ENCODE measurements around the gene PKD1L1.
A peak's percentile ranks its signal among the peaks of the same experiment; 100 is the strongest.

The PKD1L1 gene

DNA sequence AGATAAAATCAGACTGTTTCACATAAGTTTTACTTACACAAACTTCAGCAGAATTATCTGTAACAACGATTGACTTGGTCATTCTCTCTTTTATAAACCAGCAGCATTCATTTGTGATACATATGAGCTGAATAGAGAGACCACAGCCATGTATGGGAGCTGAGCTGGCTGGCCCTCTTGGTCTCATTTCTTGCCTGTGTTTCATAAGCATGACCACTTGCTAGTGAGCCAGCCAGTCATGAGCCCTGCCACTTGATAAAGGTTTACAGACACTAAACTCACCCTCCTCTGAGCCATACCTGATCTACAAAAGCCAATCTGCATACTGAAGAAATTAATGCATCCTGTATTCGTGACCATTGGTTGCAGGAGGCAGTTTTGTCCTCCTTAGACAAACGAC lies 82.1 kb downstream of the PKD1L1 start:
- DNase-seq: no peak

DNA sequence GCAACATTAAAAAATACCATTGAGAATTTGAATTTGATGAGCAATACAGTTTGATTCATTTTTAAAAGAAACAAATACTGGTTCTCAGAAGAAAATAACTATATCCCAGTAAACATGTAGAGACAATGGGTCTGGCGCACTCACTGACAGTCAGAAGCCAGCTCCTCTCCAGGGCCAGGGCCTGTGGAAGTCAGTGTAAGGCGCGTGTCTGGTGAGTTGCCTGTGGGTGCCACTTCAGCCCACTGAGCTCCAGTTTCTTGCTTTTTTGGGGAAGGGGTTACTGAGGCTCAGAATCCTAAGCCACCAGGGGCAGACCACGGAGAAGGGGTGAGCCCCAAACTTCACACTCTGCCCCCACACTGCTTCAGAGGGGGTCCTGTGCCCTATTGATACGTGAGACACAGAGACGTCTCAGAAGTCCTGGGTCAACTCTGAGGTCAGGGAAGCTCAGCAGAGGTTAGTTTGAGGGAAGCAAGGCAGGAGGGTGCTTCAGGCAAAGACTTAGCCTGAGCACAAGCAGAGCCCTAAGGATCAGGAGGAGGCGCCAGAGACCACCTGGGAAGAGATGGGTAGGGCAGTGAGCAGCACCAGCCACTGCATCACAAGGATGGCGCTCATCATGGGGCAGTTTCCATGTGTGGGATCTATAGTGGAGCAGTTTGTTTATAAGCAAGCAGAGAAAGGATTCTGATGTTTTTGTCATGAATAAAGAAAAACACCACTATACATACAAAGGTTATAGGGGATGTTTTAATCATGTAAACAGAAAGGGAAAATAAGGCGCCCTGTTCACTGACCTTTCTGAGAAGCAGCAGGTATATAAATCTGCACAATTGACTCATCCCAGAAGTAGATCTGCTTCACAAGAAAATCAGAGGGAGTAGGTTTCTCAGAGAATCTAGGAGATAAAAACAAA lies 95.7 kb downstream of the PKD1L1 start:
- peak; percentile 10 for DNase-seq

DNA sequence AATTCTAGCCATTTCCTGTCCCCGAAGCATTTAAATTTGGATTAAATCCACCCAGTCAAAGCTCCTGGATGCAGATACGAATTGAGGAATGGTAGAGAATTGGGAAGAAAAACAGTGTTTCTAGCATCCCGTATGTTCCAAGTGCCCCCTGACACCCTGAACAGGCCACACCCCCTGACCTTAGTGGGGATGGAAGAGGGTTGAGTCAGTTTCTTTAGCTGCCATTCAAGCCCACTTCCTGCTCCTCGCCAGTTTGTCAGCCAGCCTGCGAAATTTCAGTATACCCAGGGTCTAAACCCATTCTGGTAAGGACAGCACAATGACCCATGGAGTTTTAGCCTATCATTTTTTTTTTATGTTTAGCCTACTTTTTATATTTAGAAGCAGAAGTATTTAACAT lies 101.1 kb downstream of the PKD1L1 start:
- no peak for DNase-seq

DNA sequence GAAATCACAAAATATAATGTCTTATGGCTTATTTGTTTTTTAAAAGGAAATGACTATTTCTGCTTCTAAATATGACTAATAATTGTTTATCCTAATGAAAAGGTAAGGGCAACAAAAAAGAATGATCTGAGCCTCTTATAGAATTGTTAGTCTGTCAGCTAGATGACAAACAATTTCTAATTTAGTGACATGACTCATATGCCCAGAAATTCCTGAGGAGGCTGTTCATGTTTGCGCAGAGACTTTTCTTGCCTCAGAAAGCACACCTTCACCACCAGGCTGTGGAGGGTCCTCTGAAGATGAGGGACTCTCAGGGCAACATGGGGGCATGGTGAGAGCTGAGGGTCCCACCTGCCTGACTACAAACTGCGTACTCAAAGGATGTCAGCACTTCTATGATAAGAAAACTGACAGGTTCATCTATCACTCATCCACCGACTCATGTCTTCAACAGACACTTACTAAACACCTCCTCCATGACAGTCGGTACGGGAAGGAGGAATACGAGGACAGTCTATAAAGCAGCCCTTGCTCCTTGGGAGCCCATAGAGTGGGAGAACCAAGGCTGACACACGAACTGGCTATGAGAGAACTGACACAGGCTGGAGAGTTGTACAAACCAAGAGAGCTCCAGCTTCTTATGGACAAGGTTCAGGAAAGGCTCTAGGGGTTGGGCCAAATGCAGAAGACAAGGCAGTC lies 102.0 kb downstream of the PKD1L1 start:
- DNase-seq: peak; percentile 47

DNA sequence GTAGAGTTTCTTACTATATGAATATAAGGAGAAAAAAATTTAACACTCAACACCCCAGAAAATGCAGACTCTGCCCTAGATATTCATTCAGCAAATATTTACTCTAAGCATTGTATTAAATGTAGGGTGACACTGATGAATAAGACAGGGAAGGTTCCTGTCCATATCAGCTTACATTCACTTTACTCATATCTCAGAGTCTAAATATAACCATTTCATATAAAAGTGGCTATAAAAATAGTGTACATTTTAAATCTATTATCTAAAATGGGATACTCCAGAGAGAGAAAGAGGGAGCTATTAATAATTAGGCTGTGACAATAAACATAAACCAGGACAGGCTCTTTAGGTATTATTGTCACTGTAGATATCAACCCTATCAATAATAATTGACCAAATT lies 104.0 kb downstream of the PKD1L1 start:
- no peak for DNase-seq

DNA sequence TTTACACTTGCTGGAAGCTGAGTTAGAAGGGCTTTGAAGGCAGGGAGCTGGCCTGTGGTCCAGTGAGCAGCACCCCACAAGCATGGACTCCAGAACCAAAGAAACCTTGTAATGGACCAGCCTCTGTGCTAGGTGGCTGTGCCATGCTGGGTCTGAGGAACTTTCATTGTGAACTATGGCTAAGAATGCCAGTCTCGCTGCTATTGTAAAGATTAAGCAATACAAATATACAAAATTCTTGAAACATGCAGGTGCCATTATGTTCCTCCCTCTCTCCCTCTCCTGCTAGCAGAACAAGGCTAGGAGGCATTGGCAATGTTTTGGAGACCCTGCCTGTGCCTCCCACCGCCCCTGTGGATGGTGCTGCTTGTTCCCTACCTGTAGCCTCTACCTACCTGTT lies 105.0 kb downstream of the PKD1L1 start:
- DNase-seq: no peak

DNA sequence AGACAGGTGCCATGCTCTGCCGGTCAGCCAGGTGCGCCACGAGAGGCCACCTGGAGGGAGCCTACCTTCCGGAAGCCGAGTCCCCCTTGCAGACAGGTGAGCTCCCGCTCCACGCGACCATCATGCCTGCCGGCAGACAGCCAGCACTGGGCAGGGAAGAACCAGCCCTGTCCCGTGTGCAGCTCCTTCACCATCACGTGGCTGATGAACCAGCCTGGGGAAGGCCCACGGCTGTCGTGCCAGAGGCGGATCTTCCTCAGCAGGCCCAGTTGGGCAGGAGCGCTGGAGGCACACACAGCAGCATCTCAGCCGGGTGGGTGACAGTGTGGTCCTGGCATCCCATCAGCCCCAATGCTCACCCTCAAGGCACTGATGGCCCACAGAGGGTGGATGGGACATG lies 108.9 kb downstream of the PKD1L1 start:
- DNase-seq: no peak

DNA sequence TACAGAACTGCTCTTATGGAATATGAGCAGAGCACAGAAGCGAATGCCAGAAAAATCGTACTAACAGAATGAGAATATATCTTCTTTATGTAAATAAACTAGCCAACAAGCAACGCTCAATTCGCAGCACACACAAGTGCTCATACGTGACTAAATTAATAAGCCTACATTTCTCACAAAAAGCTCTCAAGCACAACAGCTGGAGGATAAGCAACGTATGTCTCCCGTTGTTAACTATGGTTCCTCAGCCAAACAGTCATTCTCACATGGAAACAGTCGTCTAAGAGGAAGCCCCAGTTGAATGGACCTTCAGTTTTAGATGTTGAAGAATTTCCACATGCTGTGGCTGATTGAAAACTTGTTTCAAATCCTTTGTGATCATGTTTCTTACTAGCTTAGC lies 110.4 kb downstream of the PKD1L1 start:
- no peak for DNase-seq

DNA sequence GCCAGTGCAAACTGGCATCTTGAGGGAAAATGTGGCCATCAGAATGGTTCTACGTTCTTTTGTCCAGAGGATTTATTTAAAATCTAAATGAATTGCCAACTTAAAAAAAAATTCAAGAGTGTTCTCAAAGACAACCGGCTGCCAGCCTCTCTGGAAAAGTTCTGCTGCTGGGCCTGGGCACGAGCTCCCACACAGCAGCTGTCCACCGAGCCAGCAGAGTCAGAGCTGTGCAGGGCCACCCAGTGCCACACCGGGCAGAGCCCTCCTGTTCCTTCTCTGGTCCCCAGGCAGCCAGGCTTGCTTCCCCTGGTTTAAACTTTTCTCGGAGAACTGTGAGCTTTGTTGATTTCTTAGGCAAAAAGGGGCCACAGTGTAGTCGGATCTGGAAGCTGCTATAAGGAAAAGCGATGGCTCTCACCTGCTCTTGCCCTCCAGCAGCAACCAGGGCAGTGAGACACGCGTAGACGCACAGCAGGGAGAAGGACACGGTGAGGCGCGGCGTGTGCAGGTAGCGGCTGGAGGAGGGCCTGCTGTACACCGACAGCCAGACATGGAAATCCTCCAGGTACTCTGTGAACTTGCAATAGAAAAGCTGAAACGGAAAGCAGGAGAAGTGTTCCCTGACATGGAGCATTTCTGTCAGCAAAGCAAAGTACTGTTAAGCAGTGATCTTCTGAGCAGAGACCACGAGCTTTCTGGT lies 111.6 kb downstream of the PKD1L1 start:
- no peak for DNase-seq

DNA sequence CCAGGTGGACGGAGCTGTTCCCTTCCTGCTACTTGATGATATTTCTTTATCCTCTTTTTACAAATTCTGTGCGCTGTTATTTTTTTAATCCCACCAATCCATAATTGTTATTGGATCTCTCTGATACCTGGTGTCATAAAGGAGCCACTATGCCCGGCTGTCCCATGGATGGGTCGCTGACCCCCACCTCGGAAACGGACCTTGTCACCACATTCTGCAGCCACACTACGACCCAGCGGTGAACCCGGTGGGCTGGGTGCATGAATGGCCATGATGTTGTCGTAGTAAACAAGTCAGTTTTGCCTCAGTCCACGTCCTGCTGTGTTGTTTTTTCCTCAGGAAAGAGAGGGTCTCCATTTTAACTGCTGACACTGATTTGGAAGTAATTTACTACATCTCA lies 112.2 kb downstream of the PKD1L1 start:
- no peak for DNase-seq

DNA sequence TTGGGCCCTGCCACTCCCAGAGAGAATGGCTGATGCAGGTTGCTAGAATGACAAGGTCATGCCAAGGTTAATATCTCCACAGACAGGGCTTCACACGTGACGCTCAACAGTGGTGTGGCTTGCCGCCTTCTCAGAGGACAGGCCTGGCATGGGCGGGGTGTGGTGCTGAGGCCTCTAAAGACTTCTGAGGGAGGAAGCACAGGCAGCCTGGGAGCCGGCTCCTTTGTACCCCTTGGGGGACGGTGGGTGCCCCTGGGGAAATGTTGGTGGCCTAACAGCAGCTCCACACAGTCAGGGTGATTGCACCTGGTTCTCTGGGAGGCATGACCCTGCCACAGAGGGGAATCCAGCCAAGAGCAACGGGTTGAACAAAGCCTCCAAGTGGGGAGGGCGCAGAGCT lies 115.1 kb downstream of the PKD1L1 start:
- no peak for DNase-seq

DNA sequence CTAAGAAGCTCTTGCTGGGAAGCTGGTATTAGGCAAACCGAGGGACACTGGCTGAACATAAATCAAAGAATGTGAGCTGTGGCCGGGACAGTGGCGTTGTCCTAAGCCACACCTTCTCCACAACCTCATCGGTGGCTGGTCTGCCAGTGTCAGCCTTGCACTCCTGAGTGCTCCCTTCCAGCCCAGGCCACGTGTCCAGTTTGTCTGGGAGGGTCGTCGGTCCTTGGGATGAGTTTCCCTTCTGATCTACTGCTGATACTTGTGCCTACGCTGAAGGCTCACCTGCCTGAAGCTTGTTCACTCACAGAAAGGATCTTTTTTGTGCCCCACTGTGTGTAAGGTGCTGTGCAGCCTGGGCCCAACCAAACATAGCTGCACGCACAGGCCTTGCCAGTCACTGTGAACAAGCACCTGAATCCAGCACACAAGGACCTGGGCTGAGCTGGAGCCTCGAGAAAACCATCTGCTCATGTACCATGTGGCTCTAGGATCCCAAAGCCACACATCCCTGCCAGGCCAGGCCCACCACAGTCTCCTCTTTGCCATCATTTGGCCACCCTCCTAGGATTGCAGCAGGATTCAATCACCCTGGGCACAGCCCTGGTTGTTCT lies 116.1 kb downstream of the PKD1L1 start:
- DNase-seq: no peak

DNA sequence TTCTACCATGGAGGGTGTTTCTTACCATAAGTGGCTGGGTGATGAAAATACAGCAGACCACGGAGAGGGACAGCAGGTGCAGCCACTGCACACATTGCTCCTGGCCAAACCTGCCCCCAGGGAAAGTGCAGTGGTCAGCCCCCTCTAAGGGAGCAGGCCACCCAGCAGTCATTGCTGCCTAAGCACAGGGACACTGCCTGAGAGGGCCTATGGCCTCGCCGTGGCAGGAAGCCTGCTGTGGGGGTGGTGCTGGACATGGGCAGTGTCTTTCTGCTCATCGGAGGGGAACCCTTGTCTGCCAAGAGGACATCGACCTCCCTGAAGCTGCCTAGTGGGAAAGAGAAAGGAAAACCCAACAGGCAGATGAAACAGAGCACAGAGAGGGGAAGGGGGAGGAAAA lies 118.3 kb downstream of the PKD1L1 start:
- DNase-seq: no peak

DNA sequence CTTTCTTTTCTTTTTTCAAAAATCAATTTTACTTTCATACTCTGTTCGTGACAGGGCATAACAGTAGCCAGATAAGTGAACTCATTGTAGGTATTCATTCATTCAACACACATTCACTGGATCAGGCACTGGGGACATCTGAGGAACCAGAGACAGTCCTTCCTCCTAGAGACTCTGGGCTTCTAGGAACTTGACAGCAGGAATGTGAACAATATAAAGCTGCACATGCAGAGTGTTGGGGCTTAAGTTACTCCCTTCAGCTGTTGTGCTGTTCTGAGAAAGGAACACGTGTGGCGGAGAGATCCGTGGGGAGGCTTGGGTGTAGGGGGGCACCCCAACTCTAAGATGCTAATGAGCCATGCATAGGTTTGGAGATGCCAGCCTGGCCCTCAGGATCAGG lies 120.4 kb downstream of the PKD1L1 start:
- DNase-seq: no peak

DNA sequence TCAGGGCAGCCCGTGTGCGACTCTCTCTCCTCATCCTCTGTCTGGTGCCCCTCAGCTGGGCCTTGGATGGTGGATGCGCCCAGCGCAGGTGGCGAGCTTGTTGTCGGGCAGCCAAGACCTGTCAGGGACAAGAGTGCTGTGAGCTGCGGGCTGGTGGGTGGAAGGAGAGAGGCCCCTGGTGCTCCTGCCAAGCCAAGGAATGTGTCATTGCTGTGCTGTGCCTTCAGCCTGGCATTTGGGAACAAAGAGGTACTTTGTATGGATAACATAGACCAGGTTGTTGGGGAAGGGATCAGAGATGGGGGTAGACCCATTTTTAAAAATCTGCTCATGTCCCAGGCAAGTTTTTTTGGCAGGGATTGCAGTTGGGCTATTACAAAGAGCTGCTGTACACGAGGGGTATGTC lies 120.9 kb downstream of the PKD1L1 start:
- no peak for DNase-seq

DNA sequence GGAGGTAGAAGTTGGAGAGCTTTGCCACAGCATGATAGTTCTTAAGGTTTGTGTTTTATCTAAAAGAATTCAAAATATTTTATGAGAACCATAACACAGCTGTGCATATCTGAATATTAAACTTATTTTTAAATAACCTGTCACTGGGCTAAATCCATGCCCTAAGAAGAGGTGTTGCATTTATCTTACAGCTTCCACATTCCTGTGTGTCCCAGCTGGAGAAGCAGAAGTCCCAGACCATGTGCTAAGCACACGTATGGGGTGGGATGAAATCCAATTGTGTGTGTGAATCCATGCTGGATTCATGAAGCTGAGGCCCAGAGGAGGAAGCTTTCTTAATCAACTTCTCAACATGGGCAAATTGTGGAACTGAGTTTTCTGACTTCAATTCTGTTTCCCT lies 121.5 kb downstream of the PKD1L1 start:
- DNase-seq: no peak

DNA sequence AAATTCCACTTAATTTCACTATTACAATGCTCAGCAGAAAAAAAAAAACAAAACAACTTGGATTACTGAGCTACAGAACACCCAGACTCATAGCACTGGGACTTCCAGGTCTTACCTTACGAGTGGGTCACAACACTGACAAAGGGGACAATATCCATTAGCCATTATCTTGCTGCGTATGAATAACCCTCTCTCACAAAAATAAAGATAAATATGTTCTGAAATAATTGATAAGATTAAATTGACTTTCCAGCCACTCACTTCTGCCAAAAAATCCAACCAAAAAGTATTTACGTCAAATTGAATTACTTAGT lies 128.7 kb downstream of the PKD1L1 start:
- no peak for DNase-seq

DNA sequence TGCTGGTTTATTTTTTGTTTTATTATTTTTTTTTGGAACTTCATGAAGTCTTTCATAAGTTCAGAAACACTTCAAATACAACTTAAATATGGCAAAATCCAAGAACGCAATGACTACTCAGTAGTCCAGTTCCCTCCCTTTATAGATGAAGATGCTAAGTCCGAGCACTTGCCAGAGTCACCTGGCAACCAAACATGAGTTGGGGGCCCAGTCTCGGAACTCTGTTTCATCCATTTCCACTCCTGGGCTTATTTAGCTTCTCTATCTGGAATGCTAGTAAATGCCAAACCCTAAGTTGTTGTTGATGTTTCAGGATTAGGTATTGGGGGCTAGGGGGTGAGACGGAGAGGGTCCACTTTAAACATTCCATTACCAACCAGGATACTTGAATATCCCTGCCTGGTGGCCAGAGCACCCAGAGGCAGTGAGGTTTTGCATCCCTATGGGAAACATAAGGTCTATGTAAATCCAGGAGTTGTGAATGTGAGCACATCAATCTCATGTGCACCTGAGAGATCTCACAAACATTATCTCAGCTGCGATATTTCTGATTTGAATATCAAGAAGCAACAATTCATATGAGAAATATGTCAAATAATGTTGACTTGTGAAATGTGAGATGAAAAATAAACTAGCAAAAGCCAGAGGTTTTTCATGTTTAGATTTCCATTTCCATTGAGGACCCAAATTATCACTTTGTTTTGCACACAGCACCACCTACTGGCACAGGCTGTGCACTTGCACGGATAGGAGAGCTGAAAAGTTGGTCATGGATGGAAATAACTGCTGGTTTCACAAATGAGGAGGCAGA lies 129.3 kb downstream of the PKD1L1 start:
- peak; percentile 76 for DNase-seq

DNA sequence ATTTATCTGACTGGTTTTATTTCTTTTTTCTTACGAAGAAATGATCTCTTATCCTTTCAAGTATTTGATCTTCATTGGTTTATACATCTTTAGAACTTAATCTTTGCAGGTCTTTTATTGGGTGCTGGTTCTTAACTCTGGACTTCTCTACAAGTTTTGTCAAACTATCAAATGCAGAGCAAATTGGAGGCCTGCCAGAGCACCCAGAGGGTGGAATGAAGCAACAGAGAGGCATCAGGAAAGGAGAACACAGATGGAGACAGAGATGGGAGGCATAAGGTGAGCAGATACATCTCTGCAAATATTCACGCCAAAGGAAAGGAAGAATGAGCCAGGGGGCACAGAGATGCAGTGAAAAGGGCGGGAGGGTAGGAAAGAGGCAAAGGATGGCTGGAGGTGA lies 130.3 kb downstream of the PKD1L1 start:
- DNase-seq: peak; percentile 20

DNA sequence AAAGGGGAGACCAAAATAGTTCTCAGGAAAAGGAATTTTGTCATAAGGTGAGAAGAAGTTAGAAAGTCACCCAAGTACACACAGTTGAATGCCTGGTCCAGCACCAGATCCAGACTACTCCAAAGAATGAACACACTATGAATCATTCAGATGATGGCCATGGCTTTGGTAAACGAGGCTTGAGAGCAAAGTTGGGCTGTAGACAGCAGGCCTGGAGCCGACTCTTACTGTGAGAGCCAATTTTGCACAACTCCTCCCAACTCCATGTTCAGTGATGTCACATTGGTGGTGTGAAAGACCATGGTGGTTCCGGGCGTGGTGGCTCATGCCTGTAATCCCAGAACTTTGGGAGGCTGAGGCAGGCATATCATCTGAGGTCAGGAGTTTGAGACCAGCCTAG lies 131.6 kb downstream of the PKD1L1 start:
- DNase-seq: peak; percentile 67

DNA sequence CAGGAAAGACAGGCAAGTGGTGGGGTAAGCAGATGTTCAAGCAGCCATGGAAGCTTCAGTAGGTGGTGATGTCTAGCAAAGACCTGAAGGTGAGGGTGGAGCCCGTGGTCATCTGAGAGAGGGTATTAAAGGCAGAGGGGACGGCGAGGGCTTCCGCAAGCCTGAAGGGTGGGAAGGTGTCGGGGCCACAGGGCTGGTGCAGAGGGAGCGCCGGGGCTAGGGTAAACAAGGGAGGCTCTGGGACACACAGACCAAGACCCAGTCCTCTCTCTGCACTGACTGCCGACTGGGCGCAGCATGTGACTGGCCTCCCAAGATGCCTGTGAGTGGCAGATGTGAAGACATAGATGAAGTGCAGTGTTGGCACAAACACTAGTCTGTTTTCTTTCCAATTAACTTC lies 132.4 kb downstream of the PKD1L1 start:
- no peak for DNase-seq

DNA sequence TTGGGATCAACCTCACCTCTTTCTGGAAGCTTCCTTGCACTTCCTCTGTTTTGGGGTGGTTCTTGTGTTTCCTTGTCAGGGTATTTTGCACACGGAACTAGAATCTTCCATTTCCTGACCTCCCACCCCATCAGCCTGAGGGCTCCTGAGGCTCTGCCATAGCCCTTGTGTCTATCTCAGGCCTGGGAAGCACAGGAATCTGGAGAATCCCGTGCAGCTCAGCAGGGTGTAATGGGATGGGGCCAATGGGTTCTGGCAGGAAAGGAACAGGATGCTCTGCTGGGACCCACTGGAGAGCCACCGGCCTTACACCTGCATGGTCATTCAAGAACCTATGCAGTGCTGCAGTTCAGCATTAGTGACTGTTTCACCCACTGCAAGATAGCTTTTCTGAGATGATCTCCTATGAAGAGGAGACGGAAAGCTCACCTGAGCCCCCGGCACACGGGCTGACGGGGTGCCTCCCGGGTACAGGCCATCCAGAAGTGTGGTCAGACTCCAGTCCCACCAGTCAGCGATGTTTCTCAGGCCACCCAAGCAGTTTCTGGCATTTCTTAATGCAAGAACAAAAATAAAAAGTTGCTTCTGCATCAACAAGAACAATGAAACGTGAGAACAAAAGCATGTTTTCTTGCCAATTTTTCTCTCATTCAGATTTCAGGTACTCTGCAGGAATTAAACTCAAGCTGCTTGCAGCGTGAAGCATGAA lies 133.2 kb downstream of the PKD1L1 start:
- peak; percentile 13 for DNase-seq
